ENCODE measurements around the gene SOCS7. TPM values are rescaled to one million over a fixed set of nuclear protein-coding genes. Genes with fewer than 3 reads are reported as not detected.

The SOCS7 gene
- polyA plus RNA-seq, 4 donors: 1.6 to 14.0 (median 7.6) TPM

GRCh38 chr17:38353086-38353604 is 1.5 kb downstream of the SOCS7 start:
- DNase-seq: peak in 1 of 2 donors; percentile 33
- no peaks in the 10 kb centered on the region for H3K9me3 ChIP-seq (ENCODE audit: control insufficient read depth in 2 of 2, insufficient read depth in 1 of 2, low read depth in 1 of 2, low read length in 1 of 2)
- H3K4me1 ChIP-seq (ENCODE audit: control insufficient read depth in 3 of 3, insufficient read depth in 2 of 3, low read depth in 1 of 3, low read length in 2 of 3): peaks cover 4 to 30% (median 17%) of the 10 kb centered on the region in 3 donors
- H3K4me3 ChIP-seq (ENCODE audit: low read depth in 1 of 3, low read length in 3 of 3): peak overlapping the region; percentile 74 to 94 (median 84)
- no peaks in the 10 kb centered on the region for H3K27me3 ChIP-seq (ENCODE audit: control insufficient read depth in 3 of 3, insufficient read depth in 3 of 3, low read length in 3 of 3)
- WGBS, 3 donors: 7 to 18% (median 16%) methylated on average over 8 of the region's 8 CpGs
- H3K36me3 ChIP-seq (ENCODE audit: control insufficient read depth in 3 of 3, insufficient read depth in 2 of 3, low read depth in 1 of 3, low read length in 3 of 3): peaks cover 0 to 2% (median 0%) of the 10 kb centered on the region in 3 donors
- FAIRE-seq: no peak
- H3K27ac ChIP-seq (ENCODE audit: low read depth in 1 of 3, low read length in 2 of 3): peak overlapping the region in 1 of 3 donors; percentile 54

DNA sequence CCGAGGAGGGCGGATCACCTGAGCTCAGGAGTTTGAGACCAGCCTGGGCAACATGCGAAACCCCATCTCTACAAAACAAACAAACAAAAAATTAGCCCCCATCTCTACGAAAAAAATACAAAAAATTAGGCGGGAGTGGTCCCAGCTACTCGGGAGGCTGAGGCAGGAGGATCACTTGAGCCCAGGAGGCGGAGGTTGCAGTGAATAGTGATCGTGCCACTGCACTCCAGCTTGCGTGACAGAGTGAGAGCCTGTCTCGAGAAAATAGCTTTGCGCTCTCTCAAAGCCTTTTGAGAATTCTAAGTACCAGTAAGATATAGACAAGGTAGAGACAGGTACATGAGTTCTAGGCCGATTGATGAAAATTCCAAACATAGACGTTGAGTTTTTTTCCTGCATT is 2.0 kb downstream of the SOCS7 start:
- DNase-seq (no peak), FAIRE-seq (no peak)
- no peaks in the 10 kb centered on the region for H3K27me3 ChIP-seq (ENCODE audit: control insufficient read depth in 3 of 3, insufficient read depth in 3 of 3, low read length in 3 of 3)
- no peaks in the 10 kb centered on the region for H3K9me3 ChIP-seq (ENCODE audit: control insufficient read depth in 2 of 2, insufficient read depth in 1 of 2, low read depth in 1 of 2, low read length in 1 of 2)
- H3K4me3 ChIP-seq (ENCODE audit: low read depth in 1 of 3, low read length in 3 of 3): no peak overlapping the region
- 82 to 84% (median 83%) methylated on average over 13 of the region's 13 CpGs for WGBS, 3 donors
- H3K36me3 ChIP-seq (ENCODE audit: control insufficient read depth in 3 of 3, insufficient read depth in 2 of 3, low read depth in 1 of 3, low read length in 3 of 3): peaks cover 0 to 2% (median 0%) of the 10 kb centered on the region in 3 donors
- H3K4me1 ChIP-seq (ENCODE audit: control insufficient read depth in 3 of 3, insufficient read depth in 2 of 3, low read depth in 1 of 3, low read length in 2 of 3): peaks cover 4 to 33% (median 17%) of the 10 kb centered on the region in 3 donors
- no peak overlapping the region for H3K27ac ChIP-seq (ENCODE audit: low read depth in 1 of 3, low read length in 2 of 3)

DNA sequence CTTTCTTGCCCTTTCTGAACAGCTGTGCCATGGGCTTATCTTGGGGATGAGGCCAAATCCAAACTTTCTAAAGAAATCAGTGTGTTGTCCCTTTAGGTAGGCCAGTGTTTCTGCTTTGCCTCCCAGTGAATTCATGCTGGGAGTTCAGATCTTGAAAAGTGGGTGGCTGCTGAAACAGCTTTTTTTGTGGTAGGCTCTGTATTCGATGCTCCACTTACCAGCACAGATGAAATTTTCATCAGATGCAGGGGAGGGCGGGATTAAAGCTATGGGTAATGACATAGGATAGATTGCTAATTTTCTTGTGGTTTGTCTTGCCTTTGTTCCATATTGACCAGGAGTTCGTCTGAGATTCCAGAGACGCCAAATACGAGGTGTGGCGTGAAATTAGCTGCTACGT is 2.8 kb downstream of the SOCS7 start:
- no peaks in the 10 kb centered on the region for H3K27me3 ChIP-seq (ENCODE audit: control insufficient read depth in 3 of 3, insufficient read depth in 3 of 3, low read length in 3 of 3)
- H3K4me1 ChIP-seq (ENCODE audit: control insufficient read depth in 3 of 3, insufficient read depth in 2 of 3, low read depth in 1 of 3, low read length in 2 of 3): peaks cover 4 to 39% (median 17%) of the 10 kb centered on the region in 3 donors
- H3K4me3 ChIP-seq (ENCODE audit: low read depth in 1 of 3, low read length in 3 of 3): no peak overlapping the region
- WGBS, 3 donors: 81 to 86% (median 81%) methylated on average over 7 of the region's 7 CpGs
- no peak for DNase-seq
- no peak for FAIRE-seq
- peaks cover 0 to 2% (median 0%) of the 10 kb centered on the region in 3 donors for H3K36me3 ChIP-seq (ENCODE audit: control insufficient read depth in 3 of 3, insufficient read depth in 2 of 3, low read depth in 1 of 3, low read length in 3 of 3)
- H3K9me3 ChIP-seq (ENCODE audit: control insufficient read depth in 2 of 2, insufficient read depth in 1 of 2, low read depth in 1 of 2, low read length in 1 of 2): no peaks in the 10 kb centered on the region
- H3K27ac ChIP-seq (ENCODE audit: low read depth in 1 of 3, low read length in 2 of 3): no peak overlapping the region

DNA sequence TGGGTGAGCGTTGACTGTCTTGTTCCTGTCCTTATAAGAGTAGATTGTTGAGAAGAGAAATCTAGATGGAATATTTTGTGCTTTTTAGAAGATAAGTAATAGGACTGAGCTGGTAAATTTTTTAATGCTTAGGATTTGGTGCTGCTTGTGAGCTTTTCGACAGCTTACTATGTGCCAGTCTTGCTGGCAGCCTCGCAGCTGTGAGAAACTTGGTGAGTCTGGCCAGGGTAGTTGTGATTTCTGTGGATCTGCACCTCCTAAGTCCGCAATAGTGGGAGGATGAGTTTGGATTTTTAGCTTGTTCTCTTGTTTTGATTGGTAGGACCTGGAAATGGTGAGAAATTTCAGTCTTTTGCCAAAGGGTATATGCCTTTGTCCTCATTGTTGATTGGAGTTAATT is 3.6 kb downstream of the SOCS7 start:
- Histone ChIP-seq H3K4me1 (ENCODE audit: control insufficient read depth in 3 of 3, insufficient read depth in 2 of 3, low read depth in 1 of 3, low read length in 2 of 3) (peaks cover 4 to 39% (median 17%) of the 10 kb centered on the region in 3 donors), H3K36me3 (ENCODE audit: control insufficient read depth in 3 of 3, insufficient read depth in 2 of 3, low read depth in 1 of 3, low read length in 3 of 3) (peaks cover 0 to 2% (median 0%) of the 10 kb centered on the region in 3 donors), H3K27ac (ENCODE audit: low read depth in 1 of 3, low read length in 2 of 3) (no peak overlapping the region), H3K4me3 (ENCODE audit: low read depth in 1 of 3, low read length in 3 of 3) (no peak overlapping the region), H3K27me3 (ENCODE audit: control insufficient read depth in 3 of 3, insufficient read depth in 3 of 3, low read length in 3 of 3) (no peaks in the 10 kb centered on the region), H3K9me3 (ENCODE audit: control insufficient read depth in 2 of 2, insufficient read depth in 1 of 2, low read depth in 1 of 2, low read length in 1 of 2) (no peaks in the 10 kb centered on the region)
- DNase-seq (no peak), FAIRE-seq (no peak)
- WGBS, 3 donors: 90 to 93% (median 92%) methylated on average over 4 of the region's 4 CpGs

DNA sequence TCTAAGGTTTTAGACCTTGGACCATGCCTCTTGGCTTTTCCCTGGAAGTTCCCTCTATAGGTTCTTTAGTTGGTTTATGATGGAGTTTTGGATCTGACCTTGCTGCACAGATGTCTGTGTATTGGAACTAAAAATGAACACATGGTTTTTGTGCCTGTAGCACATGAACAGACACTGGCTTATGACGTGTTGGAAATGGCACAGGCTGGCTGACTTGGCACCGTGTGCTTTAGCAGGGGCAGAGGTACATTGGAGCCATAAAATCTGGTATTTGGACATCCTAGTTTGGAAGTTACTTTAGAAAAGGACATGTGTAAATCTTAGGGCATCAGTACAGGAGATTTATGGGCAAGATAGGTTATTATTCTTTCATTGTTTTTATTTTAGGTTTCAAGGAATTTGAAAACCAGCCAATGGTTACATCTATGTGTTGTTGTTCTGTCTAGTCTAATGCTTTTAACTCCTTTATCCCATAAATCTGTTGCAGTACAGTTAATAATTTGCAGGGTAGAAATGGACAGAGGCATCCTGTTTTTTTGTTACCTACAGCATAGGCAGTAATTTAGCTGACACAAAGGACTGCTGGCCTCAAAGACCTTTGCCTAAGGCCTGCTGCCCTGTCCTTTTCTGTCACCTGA is 6.0 kb downstream of the SOCS7 start:
- FAIRE-seq (no peak), DNase-seq (no peak)
- H3K4me1 ChIP-seq (ENCODE audit: control insufficient read depth in 3 of 3, insufficient read depth in 2 of 3, low read depth in 1 of 3, low read length in 2 of 3): peaks cover 4 to 39% (median 17%) of the 10 kb centered on the region in 3 donors
- no peak overlapping the region for H3K27ac ChIP-seq (ENCODE audit: low read depth in 1 of 3, low read length in 2 of 3)
- H3K4me3 ChIP-seq (ENCODE audit: low read depth in 1 of 3, low read length in 3 of 3): no peak overlapping the region
- H3K9me3 ChIP-seq (ENCODE audit: control insufficient read depth in 2 of 2, insufficient read depth in 1 of 2, low read depth in 1 of 2, low read length in 1 of 2): no peaks in the 10 kb centered on the region
- 10 to 34% (median 33%) methylated on average over 2 of the region's 2 CpGs for WGBS, 3 donors
- no peaks in the 10 kb centered on the region for H3K27me3 ChIP-seq (ENCODE audit: control insufficient read depth in 3 of 3, insufficient read depth in 3 of 3, low read length in 3 of 3)
- peaks cover 0 to 4% (median 3%) of the 10 kb centered on the region in 3 donors for H3K36me3 ChIP-seq (ENCODE audit: control insufficient read depth in 3 of 3, insufficient read depth in 2 of 3, low read depth in 1 of 3, low read length in 3 of 3)

GRCh38 chr17:38358586-38359513 is 7.2 kb downstream of the SOCS7 start:
- no peaks in the 10 kb centered on the region for H3K9me3 ChIP-seq (ENCODE audit: control insufficient read depth in 2 of 2, insufficient read depth in 1 of 2, low read depth in 1 of 2, low read length in 1 of 2)
- no peak overlapping the region for H3K4me3 ChIP-seq (ENCODE audit: low read depth in 1 of 3, low read length in 3 of 3)
- H3K36me3 ChIP-seq (ENCODE audit: control insufficient read depth in 3 of 3, insufficient read depth in 2 of 3, low read depth in 1 of 3, low read length in 3 of 3): peaks cover 0 to 12% (median 3%) of the 10 kb centered on the region in 3 donors
- WGBS, 3 donors: 75 to 88% (median 78%) methylated on average over 9 of the region's 9 CpGs
- DNase-seq (no peak), FAIRE-seq (no peak)
- no peaks in the 10 kb centered on the region for H3K27me3 ChIP-seq (ENCODE audit: control insufficient read depth in 3 of 3, insufficient read depth in 3 of 3, low read length in 3 of 3)
- H3K4me1 ChIP-seq (ENCODE audit: control insufficient read depth in 3 of 3, insufficient read depth in 2 of 3, low read depth in 1 of 3, low read length in 2 of 3): peaks cover 0 to 31% (median 12%) of the 10 kb centered on the region in 3 donors
- H3K27ac ChIP-seq (ENCODE audit: low read depth in 1 of 3, low read length in 2 of 3): no peak overlapping the region

GRCh38 chr17:38361694-38362465 is 10.2 kb downstream of the SOCS7 start:
- Histone ChIP-seq H3K4me3 (ENCODE audit: low read depth in 1 of 3, low read length in 3 of 3) (no peak overlapping the region), H3K27me3 (ENCODE audit: control insufficient read depth in 3 of 3, insufficient read depth in 3 of 3, low read length in 3 of 3) (no peaks in the 10 kb centered on the region), H3K4me1 (ENCODE audit: control insufficient read depth in 3 of 3, insufficient read depth in 2 of 3, low read depth in 1 of 3, low read length in 2 of 3) (peaks cover 0 to 21% (median 3%) of the 10 kb centered on the region in 3 donors), H3K36me3 (ENCODE audit: control insufficient read depth in 3 of 3, insufficient read depth in 2 of 3, low read depth in 1 of 3, low read length in 3 of 3) (peaks cover 3 to 30% (median 8%) of the 10 kb centered on the region in 3 donors), H3K9me3 (ENCODE audit: control insufficient read depth in 2 of 2, insufficient read depth in 1 of 2, low read depth in 1 of 2, low read length in 1 of 2) (no peaks in the 10 kb centered on the region), H3K27ac (ENCODE audit: low read depth in 1 of 3, low read length in 2 of 3) (no peak overlapping the region)
- 83 to 89% (median 84%) methylated on average over 5 of the region's 5 CpGs for WGBS, 3 donors
- no peak for FAIRE-seq
- peak in 1 of 2 donors; percentile 54 for DNase-seq

GRCh38 chr17:38363016-38363415 is 11.4 kb downstream of the SOCS7 start:
- no peak overlapping the region for H3K27ac ChIP-seq (ENCODE audit: low read depth in 1 of 3, low read length in 2 of 3)
- WGBS, 3 donors: 95 to 98% (median 96%) methylated on average over 5 of the region's 5 CpGs
- FAIRE-seq (no peak), DNase-seq (no peak)
- no peak overlapping the region for H3K4me3 ChIP-seq (ENCODE audit: low read depth in 1 of 3, low read length in 3 of 3)
- peaks cover 3 to 32% (median 11%) of the 10 kb centered on the region in 3 donors for H3K36me3 ChIP-seq (ENCODE audit: control insufficient read depth in 3 of 3, insufficient read depth in 2 of 3, low read depth in 1 of 3, low read length in 3 of 3)
- peaks cover 0 to 11% (median 0%) of the 10 kb centered on the region in 3 donors for H3K4me1 ChIP-seq (ENCODE audit: control insufficient read depth in 3 of 3, insufficient read depth in 2 of 3, low read depth in 1 of 3, low read length in 2 of 3)
- no peaks in the 10 kb centered on the region for H3K27me3 ChIP-seq (ENCODE audit: control insufficient read depth in 3 of 3, insufficient read depth in 3 of 3, low read length in 3 of 3)
- no peaks in the 10 kb centered on the region for H3K9me3 ChIP-seq (ENCODE audit: control insufficient read depth in 2 of 2, insufficient read depth in 1 of 2, low read depth in 1 of 2, low read length in 1 of 2)

Measured in small intestine (tissue), 7 donors.